ENCODE data around the gene PHF21A.
"Not testable (repeated sequence)": the region's sequence is repeated elsewhere in the genome, so short reads cannot be mapped to it uniquely, and the experiment has no call there.

The PHF21A gene

GRCh38 chr11:45920531-45921477, 200.4 kb downstream of the PHF21A start:
- no peak for DNase-seq

GRCh38 chr11:45919806-45920530, 201.3 kb downstream of the PHF21A start:
- DNase-seq, result no peak

DNA sequence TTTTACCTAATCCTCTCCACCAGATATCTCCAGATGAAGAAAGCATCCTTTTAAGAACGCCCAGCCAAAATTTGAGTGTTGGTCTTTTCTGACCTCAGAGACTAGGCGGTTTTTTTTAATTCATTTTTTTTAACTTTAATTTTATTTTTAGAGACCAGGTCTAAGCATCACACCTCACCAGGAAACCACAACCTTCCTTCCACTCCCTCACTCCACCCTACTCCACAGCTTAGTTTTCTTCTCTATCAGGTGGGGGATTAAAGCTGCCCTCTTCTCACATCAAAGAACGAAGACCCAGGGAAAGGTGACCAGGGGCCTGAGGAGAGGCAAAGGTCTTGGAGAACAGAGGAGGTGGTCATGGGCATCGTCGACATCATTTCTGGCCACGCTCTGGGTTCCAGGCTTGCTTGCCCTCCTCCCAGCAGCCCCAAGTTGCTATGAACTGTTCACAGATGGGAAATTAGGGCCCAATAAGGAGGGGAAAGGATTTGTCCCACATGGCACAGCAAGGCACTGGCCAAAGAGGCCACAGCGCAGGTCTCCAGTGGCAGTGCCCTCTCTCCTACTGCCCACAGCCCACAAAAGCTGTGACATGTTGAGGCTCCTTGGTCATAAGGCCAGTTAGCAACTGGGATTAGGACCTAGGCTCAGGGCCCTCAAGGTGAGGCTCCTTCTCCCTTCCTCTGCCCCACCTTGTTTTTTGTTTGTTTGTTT, 202.1 kb downstream of the PHF21A start:
- DNase-seq, result no peak

DNA sequence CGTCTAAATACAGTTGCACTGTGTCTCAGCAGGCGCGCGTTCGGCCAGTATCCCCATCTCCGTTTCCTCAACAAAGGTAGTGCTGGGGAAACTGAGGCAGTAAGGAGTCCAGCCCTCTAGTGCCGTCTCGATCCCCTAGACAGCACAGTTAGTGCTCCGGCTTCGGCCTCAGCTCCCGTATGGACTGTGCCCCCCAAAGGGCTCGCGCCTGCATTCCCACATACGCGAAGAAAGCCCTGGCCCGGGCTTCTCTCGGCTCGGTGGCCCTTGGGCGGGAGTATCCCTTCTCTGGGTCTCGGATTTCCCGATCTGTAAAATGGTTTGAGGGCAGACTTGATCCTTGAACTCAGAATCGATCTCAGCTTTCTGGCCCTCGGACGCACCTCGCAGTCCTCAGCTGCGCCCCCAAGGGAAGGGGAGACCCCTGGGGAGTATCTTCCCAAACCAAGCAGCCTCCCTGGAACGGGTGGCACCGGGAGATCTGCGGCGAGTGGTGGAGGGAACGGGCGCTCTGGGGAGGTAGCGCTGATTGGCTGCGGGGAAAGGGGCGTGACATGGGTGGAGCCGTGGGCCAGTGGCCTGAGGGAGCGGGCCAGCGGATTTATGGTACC, 202.8 kb downstream of the PHF21A start:
- peak; percentile 65 for DNase-seq

GRCh38 chr11:45917623-45918330, 203.5 kb downstream of the PHF21A start, which contains the start of gene PEX16:
Gene PEX16 (minus strand): TSS chr11:45917877. CDS start chr11:45917811, 66 bp downstream.
- DNase-seq, result peak; percentile 100

DNA sequence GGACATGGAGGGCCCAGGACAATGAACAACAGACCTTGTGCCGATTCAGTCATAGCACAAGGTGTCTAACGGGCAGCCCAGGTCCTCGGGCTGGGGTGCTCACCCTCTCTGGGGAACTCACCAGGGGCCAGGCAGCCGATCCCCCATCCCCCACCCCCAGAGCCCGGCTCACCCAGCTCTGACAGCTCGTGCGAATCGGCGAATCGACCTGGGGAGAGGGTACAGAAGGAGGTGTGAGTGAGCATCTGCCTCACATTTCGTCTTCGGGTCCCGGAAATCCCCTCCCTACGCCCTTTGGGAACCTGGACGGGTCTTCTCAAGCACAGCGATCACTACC, 204.0 kb downstream of the PHF21A start:
- DNase-seq, result no peak

GRCh38 chr11:45915446-45915845, 205.8 kb downstream of the PHF21A start:
- DNase-seq, result no peak

DNA sequence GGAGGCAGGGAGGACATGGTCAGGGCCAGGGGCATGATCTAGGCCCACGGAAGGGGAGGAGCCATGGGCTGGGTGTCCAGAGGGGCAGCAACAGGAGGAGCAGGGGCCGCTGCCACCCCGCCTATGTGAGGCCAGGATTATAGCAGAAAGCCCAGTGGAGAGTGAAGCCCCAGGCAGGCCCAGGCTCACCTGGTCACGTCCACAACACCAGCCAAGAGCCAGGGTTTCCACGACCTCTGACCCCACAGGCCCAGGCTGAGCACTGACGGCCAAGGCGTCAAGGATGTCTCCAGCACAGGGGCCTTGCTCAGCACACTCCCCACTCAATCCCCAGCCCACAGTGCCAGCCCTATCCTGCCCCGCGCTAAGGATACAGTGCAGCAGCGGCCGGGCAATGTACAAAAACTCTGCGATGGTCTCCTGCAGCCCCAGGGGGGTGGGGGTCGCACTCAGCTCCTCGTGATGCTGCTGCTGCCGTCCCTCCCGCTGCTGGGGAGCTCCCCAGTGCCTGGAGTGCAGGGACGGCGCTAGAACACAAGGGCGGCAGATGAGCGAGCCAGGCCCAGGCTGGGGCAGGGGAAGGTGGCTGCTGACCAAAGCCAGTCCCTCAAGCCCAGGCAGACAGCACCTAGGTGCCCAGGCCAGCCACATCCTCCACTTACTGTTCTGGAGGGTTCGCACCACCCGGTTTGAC, 207.2 kb downstream of the PHF21A start:
- DNase-seq, result no peak

GRCh38 chr11:45913514-45913913, 207.7 kb downstream of the PHF21A start:
- DNase-seq, result no peak

GRCh38 chr11:45910623-45911022, 210.6 kb downstream of the PHF21A start:
- DNase-seq, result no peak

GRCh38 chr11:45909594-45910475, 211.4 kb downstream of the PHF21A start:
- no peak for DNase-seq

DNA sequence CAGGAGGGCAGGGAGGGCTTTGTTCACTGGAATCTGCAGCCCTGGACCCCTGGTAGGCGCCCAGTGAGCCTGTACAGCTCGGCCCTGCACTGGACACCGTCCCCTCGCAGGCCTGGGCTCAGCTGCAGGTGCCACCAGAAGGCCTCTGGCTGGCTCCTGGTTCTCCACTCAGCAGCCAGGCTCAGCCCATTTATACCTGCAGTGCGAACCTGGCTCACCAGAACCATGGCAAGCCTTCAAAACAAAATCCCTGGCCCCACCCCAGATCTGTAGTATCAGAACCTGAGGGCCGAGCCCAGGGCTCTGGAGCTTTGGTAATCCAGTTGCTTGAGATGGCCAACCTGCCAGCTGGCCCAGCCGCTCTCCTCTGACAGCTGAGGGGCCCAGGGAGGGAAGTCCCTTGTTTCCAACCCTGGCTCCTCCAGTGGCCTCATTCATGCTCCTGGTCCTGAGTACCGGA, 213.3 kb downstream of the PHF21A start:
- DNase-seq, result no peak

GRCh38 chr11:45906965-45907611, 214.2 kb downstream of the PHF21A start, which contains the start of gene FREY1:
Gene FREY1 (minus strand): TSS chr11:45907271. CDS start chr11:45907245, 26 bp downstream.
- no peak for DNase-seq

DNA sequence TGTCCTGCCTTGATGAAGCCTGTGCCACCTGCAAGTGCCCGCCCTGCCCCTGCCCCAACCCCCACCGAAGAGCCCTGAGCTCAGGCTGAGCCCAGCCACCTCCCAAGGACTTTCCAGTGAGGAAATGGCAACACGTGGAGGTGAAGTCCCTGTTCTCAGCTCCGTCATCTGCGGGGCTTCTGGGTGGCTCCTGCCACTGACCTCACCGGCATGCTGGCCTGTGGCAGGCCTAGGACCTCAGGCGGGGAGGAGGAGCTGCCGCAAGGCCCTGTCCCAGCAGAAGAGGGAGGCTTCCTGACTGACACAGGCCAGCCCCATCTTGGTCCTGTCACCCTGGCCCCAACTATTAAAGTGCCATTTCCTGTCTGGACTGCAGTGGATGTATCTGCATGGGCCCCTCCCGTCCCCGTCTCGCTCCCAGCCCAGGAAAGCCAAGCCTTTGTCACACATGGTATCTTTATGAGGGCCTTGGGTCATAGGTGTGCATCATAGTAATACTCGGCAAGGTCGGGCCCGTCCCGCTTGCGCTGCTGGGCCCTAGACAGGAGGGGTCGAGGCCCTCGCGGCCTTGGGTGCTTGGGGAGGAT, 215.1 kb downstream of the PHF21A start:
- DNase-seq, result no peak

DNA sequence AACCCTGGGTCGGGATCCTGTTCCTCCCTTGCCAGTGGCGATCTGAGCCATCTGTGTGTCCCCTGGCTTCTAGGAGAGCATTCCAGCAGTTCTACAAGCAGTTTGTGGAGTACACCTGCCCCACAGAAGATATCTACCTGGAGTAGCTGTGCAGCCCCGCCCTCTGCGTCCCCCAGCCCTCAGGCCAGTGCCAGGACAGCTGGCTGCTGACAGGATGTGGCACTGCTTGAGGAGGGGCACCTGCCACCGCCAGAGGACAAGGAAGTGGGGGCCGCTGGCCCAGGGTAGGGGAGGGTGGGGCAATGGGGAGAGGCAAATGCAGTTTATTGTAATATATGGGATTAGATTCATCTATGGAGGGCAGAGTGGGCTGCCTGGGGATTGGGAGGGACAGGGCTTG, 215.7 kb downstream of the PHF21A start:
- DNase-seq, result not testable (repeated sequence)

GRCh38 chr11:45905095-45905494, 216.2 kb downstream of the PHF21A start:
- DNase-seq, result no peak

DNA sequence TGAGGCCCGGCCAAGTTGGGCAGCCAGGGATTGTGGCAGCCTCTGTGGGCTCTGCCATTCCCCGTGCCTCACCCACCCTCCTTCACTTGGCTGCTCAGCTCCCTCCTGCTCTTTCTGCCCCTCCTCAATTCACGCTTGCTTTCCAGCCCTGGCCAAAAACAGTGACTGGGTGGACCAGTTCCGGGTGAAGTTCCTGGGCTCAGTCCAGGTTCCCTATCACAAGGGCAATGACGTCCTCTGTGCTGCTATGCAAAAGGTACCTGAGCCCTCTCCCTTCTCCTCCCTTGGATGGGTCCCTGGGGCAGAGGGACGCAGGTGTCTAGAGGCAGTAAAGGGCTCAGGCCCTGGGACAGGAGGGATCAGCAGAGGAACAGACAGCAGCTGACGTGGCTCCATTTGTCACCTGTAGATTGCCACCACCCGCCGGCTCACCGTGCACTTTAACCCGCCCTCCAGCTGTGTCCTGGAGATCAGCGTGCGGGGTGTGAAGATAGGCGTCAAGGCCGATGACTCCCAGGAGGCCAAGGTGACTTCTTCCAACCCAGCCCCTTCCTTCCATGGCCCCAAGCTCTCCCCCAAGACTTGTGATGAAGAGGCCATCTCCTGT, 216.8 kb downstream of the PHF21A start:
- DNase-seq, result no peak

Measured in fibroblast of skin of abdomen (primary cell).